Pancreas (tissue), 10 donors: ENCODE results near the gene GALNT17. TPM values are rescaled to one million over a fixed set of nuclear protein-coding genes. Genes with fewer than 3 reads are reported as not detected.

Experiments
- ATAC-seq, 4 donors: fragments of 200-7000 bp; cut with Tn5 transposase; one replicate each; pipeline versions ENCODE4 v1.8.0 to v1.9.1; 2020; ENCODE audit warnings: mild to moderate bottlenecking in 4 of 4, moderate library complexity in 4 of 4
- DNase-seq, 6 donors: peaks; one replicate each; pipeline ENCODE4 v3.0.0-alpha.2; 2020
- FAIRE-seq: peaks from 2 replicates; lab custom pipeline; 2012; peaks lifted over from hg19 to GRCh38; lab: Jason Lieb, UNC
- H3K27ac ChIP-seq, 4 donors: fragments of 200-600 bp; sonication (generic); 1 replicate in 3 of 4; 2 replicates in 1 of 4; pipeline versions ENCODE4 v1.5.0 to v1.8.0; 2020
- H3K27me3 ChIP-seq, 4 donors: fragments of 200-600 bp; one replicate each; pipeline ENCODE4 v1.8.0; 2021
- H3K36me3 ChIP-seq, 3 donors: fragments of 200-600 bp; sonication (generic) in 1 of 3; one replicate each; pipeline versions ENCODE4 v1.5.0 to v1.8.0; 2020 to 2021
- H3K4me1 ChIP-seq, 3 donors: fragments of 200-600 bp; one replicate each; pipeline ENCODE4 v1.8.0; 2021
- H3K4me3 ChIP-seq, 4 donors: fragments of 200-600 bp; sonication (generic) in 2 of 4; one replicate each; pipeline versions ENCODE4 v1.5.0 to v1.8.0; 2020 to 2021
- H3K9me3 ChIP-seq, 4 donors: fragments of 200-600 bp; one replicate each; pipeline ENCODE4 v1.8.0; 2021
- WGBS, 2 donors: extraction: QIAGEN DNeasy Blood & Tissue Kit; methylation state at CpG; one replicate each; pipeline ENCODE4 v1.1.7; 2013; 5-methylcytosine and 5-hydroxymethylcytosine counted together
- intact Hi-C, 3 donors: fragments of 100-400 bp; cut with DNase I; formaldehyde crosslinking; loops; one replicate each; pipeline versions ENCODE4 v1.11.1 to v1.14.2; 2022
- polyA plus RNA-seq, 2 donors: library from polyadenylated mRNA; stranded (reverse); fragments of 200-250 nt; gene quantifications; one replicate each; pipeline ENCODE4 v1.2.3, GENCODE V29; 2013
- total RNA-seq, 6 donors: library from RNA; stranded (reverse); fragmentation: NEBNext Ultra II Directional in 4 of 6; extraction: Animal tissue kit (Norgen Biotek cat#: 25700) in 4 of 6; gene quantifications; one replicate each; pipeline versions ENCODE4 v1.2.1 to v1.2.4, GENCODE V29; 2021 to 2023
- TF ChIP-seq, protein P1 (sequence below), 4 donors: fragments of 200-600 bp; sonication (generic) in 3 of 4; IDR thresholded peaks; one replicate each; pipeline versions ENCODE4 v1.5.0 to v1.8.0; 2021; ENCODE audit warnings: antibody characterized with exemption in 4 of 4
- donor health status: healthy with polysubstance abuse.
- donor health status: DM: no; HTN: no; CAD: no; lungs with moderate emphysema.
- donor health status: DM: no; HTN: no; CAD: no.
- donor health status: control.
- donor health status: control.
- donor health status: Bipolar disorder and iron deficiency.
- donor health status: DM: yes; HTN: yes; CAD: no.
- donor health status: DM: no; HTN: no; CAD: no.
- donor health status: DM: no; HTN: no; CAD: no.
- donor health status: DM: yes; HTN: yes; CAD: no.

Gene GALNT17
- total and polyA plus RNA-seq, 8 donors: 0.70 to 4.6 (median 2.9) TPM

DNA sequence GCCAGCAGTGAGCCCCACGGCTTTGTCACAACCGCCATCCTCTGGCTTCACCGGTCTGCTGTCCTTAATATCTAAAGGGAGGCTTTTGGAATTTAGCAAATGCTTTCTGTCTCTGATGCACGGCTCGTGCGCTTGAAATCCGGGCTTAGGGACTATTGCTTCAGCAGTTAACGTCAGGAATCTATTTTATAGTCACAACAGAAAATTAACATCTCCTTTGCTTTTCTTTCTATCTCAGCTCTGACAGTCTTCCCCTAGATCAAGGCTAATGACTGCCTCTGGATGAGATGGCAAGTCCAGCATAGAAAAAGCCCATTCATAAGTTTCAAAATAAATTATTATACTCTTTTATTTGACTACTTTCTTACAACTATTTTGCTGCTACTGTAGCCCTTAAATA lies 423.8 kb downstream of the GALNT17 start:
- H3K27ac ChIP-seq: no peak overlapping the region
- no peak for ATAC-seq
- no peaks in the 10 kb centered on the region for H3K4me1 ChIP-seq
- intact Hi-C loops: no loop called here
- no peak for FAIRE-seq
- 86 to 91% methylated on average over 8 of the region's 8 CpGs for WGBS, 2 donors
- no peaks in the 10 kb centered on the region for H3K27me3 ChIP-seq
- H3K9me3 ChIP-seq: no peaks in the 10 kb centered on the region
- H3K4me3 ChIP-seq: no peak overlapping the region
- TF ChIP-seq, protein P1, sequence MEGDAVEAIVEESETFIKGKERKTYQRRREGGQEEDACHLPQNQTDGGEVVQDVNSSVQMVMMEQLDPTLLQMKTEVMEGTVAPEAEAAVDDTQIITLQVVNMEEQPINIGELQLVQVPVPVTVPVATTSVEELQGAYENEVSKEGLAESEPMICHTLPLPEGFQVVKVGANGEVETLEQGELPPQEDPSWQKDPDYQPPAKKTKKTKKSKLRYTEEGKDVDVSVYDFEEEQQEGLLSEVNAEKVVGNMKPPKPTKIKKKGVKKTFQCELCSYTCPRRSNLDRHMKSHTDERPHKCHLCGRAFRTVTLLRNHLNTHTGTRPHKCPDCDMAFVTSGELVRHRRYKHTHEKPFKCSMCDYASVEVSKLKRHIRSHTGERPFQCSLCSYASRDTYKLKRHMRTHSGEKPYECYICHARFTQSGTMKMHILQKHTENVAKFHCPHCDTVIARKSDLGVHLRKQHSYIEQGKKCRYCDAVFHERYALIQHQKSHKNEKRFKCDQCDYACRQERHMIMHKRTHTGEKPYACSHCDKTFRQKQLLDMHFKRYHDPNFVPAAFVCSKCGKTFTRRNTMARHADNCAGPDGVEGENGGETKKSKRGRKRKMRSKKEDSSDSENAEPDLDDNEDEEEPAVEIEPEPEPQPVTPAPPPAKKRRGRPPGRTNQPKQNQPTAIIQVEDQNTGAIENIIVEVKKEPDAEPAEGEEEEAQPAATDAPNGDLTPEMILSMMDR (IDR thresholded peaks at IDR 0.05): no peak
- no peaks in the 10 kb centered on the region for H3K36me3 ChIP-seq
- no peak for DNase-seq

GRCh38 chr7:71558806-71559613 lies 427.1 kb downstream of the GALNT17 start:
- no peaks in the 10 kb centered on the region for H3K27me3 ChIP-seq
- FAIRE-seq (no peak), DNase-seq (no peak), ATAC-seq (no peak)
- no peaks in the 10 kb centered on the region for H3K9me3 ChIP-seq
- intact Hi-C loops: no loop called here
- no peak overlapping the region for H3K4me3 ChIP-seq
- no peaks in the 10 kb centered on the region for H3K36me3 ChIP-seq
- TF ChIP-seq, protein P1 (IDR thresholded peaks at IDR 0.05): no peak
- no peaks in the 10 kb centered on the region for H3K4me1 ChIP-seq
- H3K27ac ChIP-seq: no peak overlapping the region
- WGBS, 2 donors: 67% methylated on average over 6 of the region's 6 CpGs

- Histone ChIP-seq H3K9me3 (no peaks in the 10 kb centered on the region), H3K36me3 (no peaks in the 10 kb centered on the region), H3K27ac (no peak overlapping the region), H3K27me3 (no peaks in the 10 kb centered on the region), H3K4me3 (no peak overlapping the region), H3K4me1 (no peaks in the 10 kb centered on the region)
- WGBS, 2 donors: 80 to 83% methylated on average over 10 of the region's 10 CpGs
- FAIRE-seq (no peak), DNase-seq (no peak), ATAC-seq (no peak)
- TF ChIP-seq, protein P1 (IDR thresholded peaks at IDR 0.05): no peak
- intact Hi-C loops: no loop called here
Measured at GRCh38 chr7:71560354-71560995, 428.5 kb downstream of the GALNT17 start.

- Histone ChIP-seq H3K27ac (no peak overlapping the region), H3K27me3 (no peaks in the 10 kb centered on the region), H3K36me3 (no peaks in the 10 kb centered on the region), H3K4me1 (no peaks in the 10 kb centered on the region), H3K4me3 (no peak overlapping the region), H3K9me3 (no peaks in the 10 kb centered on the region)
- ATAC-seq (no peak), DNase-seq (no peak), FAIRE-seq (no peak)
- intact Hi-C loops: no loop called here
- TF ChIP-seq, protein P1 (IDR thresholded peaks at IDR 0.05): no peak
- 67 to 70% methylated on average over 6 of the region's 6 CpGs for WGBS, 2 donors
Measured at GRCh38 chr7:71563276-71563675, 431.3 kb downstream of the GALNT17 start.

GRCh38 chr7:71566376-71566775 lies 434.4 kb downstream of the GALNT17 start:
- H3K9me3 ChIP-seq: no peaks in the 10 kb centered on the region
- 86 to 89% methylated on average over 8 of the region's 8 CpGs for WGBS, 2 donors
- H3K4me1 ChIP-seq: no peaks in the 10 kb centered on the region
- H3K27me3 ChIP-seq: no peaks in the 10 kb centered on the region
- ATAC-seq (no peak), DNase-seq (no peak), FAIRE-seq (no peak)
- H3K27ac ChIP-seq: no peak overlapping the region
- no peaks in the 10 kb centered on the region for H3K36me3 ChIP-seq
- TF ChIP-seq, protein P1 (IDR thresholded peaks at IDR 0.05): no peak
- no peak overlapping the region for H3K4me3 ChIP-seq
- intact Hi-C loops: no loop called here
